GM19455 (cell line): Measurements from ENCODE around the gene RHOF.
"Not testable (repeated sequence)": the region's sequence is repeated elsewhere in the genome, so short reads cannot be mapped to it uniquely, and the experiment has no call there.

Experiments used
- ATAC-seq: cut with Tn5 transposase; IDR thresholded peaks from one replicate; pipeline ENCODE4 v1.9.1; 2021; ENCODE audit not compliant: unreplicated experiment

Gene RHOF

GRCh38 chr12:121750507-121750955 lies 43.0 kb downstream of the RHOF start:
- no peak for ATAC-seq

GRCh38 chr12:121749267-121749666 lies 44.2 kb downstream of the RHOF start:
- no peak for ATAC-seq

GRCh38 chr12:121748571-121749265 lies 44.8 kb downstream of the RHOF start:
- ATAC-seq = no peak

GRCh38 chr12:121748218-121748570 lies 45.3 kb downstream of the RHOF start:
- ATAC-seq = no peak

GRCh38 chr12:121745545-121745944 lies 47.9 kb downstream of the RHOF start:
- ATAC-seq = not testable (repeated sequence)

GRCh38 chr12:121741743-121742142 lies 51.7 kb downstream of the RHOF start:
- ATAC-seq = no peak

GRCh38 chr12:121740847-121741246 lies 52.6 kb downstream of the RHOF start:
- no peak for ATAC-seq

- ATAC-seq = no peak
Measured at GRCh38 chr12:121738340-121738858, 55.1 kb downstream of the RHOF start.

- ATAC-seq = no peak
Measured at GRCh38 chr12:121733849-121734248, 59.6 kb downstream of the RHOF start.

- ATAC-seq = no peak
Measured at GRCh38 chr12:121731473-121731872, 62.0 kb downstream of the RHOF start.

GRCh38 chr12:121729021-121729420 lies 64.5 kb downstream of the RHOF start:
- ATAC-seq = no peak
